Glutamatergic neuron (in vitro differentiated cells): Measurements from ENCODE around the gene OR14I1. TPM values are rescaled to one million over a fixed set of nuclear protein-coding genes. Genes with fewer than 3 reads are reported as not detected.

Experiments used
- DNase-seq: peaks from one replicate; pipeline ENCODE4 v3.0.0; 2022
- H3K27ac Mint-ChIP-seq: one replicate; pipeline ENCODE4 v1.8.0; 2020; ENCODE audit warnings: mild to moderate bottlenecking, mixed read lengths, inconsistent platforms; ENCODE audit not compliant: unreplicated experiment
- H3K27me3 Mint-ChIP-seq: one replicate; pipeline ENCODE4 v1.8.0; 2020; ENCODE audit warnings: mild to moderate bottlenecking, moderate library complexity, mixed read lengths, inconsistent platforms; ENCODE audit not compliant: unreplicated experiment
- H3K36me3 Mint-ChIP-seq: one replicate; pipeline ENCODE4 v1.8.0; 2020; ENCODE audit warnings: mild to moderate bottlenecking, mixed read lengths, inconsistent platforms; ENCODE audit not compliant: unreplicated experiment
- H3K4me1 Mint-ChIP-seq: one replicate; pipeline ENCODE4 v1.8.0; 2020; ENCODE audit warnings: mild to moderate bottlenecking, low read depth, mixed read lengths, inconsistent platforms; ENCODE audit not compliant: unreplicated experiment
- H3K4me3 Mint-ChIP-seq: one replicate; pipeline ENCODE4 v1.8.0; 2020; ENCODE audit warnings: mild to moderate bottlenecking, mixed read lengths, inconsistent platforms; ENCODE audit not compliant: unreplicated experiment
- H3K9me3 Mint-ChIP-seq: one replicate; pipeline ENCODE4 v1.8.0; 2020; ENCODE audit warnings: mild to moderate bottlenecking, moderate library complexity, mixed read lengths, inconsistent platforms; ENCODE audit not compliant: unreplicated experiment
- total RNA-seq: library from RNA; stranded (reverse); fragmentation: NEBNext Ultra II Directional; extraction: Animal tissue kit (Norgen Biotek cat#: 25700); gene quantifications from one replicate; pipeline ENCODE4 v1.2.1, GENCODE V29; 2021; ENCODE audit not compliant: unreplicated experiment
- TF ChIP-seq, protein P1 (sequence below): fragments of 200-600 bp; sonication (generic); IDR thresholded peaks from one replicate; pipeline ENCODE4 v1.5.0; 2021; ENCODE audit not compliant: partially characterized antibody, unreplicated experiment

OR14I1 gene
- total RNA-seq, 1 donor from 2014 or later = not detected

- no peaks in the 10 kb centered on the region for H3K4me1 Mint-ChIP-seq
- H3K27me3 Mint-ChIP-seq = peaks cover 6% of the 10 kb centered on the region
- DNase-seq = no peak
- peaks cover 13% of the 10 kb centered on the region for H3K9me3 Mint-ChIP-seq
- H3K4me3 Mint-ChIP-seq = no peak overlapping the region
- H3K36me3 Mint-ChIP-seq = peaks cover 7% of the 10 kb centered on the region
- H3K27ac Mint-ChIP-seq = no peak overlapping the region
- TF ChIP-seq, protein P1, sequence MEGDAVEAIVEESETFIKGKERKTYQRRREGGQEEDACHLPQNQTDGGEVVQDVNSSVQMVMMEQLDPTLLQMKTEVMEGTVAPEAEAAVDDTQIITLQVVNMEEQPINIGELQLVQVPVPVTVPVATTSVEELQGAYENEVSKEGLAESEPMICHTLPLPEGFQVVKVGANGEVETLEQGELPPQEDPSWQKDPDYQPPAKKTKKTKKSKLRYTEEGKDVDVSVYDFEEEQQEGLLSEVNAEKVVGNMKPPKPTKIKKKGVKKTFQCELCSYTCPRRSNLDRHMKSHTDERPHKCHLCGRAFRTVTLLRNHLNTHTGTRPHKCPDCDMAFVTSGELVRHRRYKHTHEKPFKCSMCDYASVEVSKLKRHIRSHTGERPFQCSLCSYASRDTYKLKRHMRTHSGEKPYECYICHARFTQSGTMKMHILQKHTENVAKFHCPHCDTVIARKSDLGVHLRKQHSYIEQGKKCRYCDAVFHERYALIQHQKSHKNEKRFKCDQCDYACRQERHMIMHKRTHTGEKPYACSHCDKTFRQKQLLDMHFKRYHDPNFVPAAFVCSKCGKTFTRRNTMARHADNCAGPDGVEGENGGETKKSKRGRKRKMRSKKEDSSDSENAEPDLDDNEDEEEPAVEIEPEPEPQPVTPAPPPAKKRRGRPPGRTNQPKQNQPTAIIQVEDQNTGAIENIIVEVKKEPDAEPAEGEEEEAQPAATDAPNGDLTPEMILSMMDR = no peak
Observed at GRCh38 chr1:248699099-248699498, 3.5 kb downstream of the OR14I1 start.

DNA sequence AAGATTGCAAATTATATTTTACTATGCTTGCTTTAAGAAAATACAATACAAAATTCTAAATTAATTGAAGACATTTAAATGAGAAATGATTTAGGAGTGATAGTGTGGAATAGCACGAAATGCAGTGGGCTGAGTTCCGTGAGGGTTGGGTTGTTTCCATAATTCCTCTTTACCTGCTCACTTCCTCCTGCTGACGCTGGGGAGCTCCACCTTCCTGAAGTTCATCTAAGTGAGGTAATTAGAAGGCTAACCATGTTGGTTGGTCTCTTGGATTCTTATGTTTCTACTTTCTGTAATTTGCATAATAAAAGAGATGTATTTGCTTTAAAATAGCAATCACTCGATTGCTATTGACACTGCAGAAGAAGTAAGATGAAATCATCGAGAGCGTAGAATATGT, 4.7 kb downstream of the OR14I1 start:
- no peaks in the 10 kb centered on the region for H3K4me1 Mint-ChIP-seq
- H3K9me3 Mint-ChIP-seq = peaks cover 17% of the 10 kb centered on the region
- H3K36me3 Mint-ChIP-seq = peaks cover 7% of the 10 kb centered on the region
- no peak overlapping the region for H3K27ac Mint-ChIP-seq
- no peak for DNase-seq
- no peak overlapping the region for H3K4me3 Mint-ChIP-seq
- TF ChIP-seq, protein P1 = no peak
- H3K27me3 Mint-ChIP-seq = peaks cover 9% of the 10 kb centered on the region

DNA sequence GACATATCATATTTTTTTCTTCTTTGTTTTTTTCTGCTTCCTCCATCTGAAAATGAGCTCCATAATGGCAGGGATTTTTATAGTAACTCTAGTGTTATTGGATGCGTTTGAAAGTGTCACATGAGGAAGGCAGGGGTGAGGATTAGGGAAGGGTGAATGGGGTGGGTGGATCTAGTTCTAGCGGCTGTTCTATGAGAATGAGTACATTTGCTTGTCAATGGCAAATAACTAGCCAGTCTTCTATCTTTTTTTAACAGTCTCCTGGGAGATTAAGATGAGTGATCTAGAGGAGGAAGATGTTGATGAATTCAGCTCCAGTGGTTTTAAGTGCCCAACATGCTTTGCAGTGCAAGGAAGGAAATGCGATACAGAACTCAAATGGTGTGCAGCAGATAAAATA, 5.8 kb downstream of the OR14I1 start:
- H3K27me3 Mint-ChIP-seq = peaks cover 11% of the 10 kb centered on the region
- peaks cover 12% of the 10 kb centered on the region for H3K36me3 Mint-ChIP-seq
- H3K4me3 Mint-ChIP-seq = no peak overlapping the region
- H3K4me1 Mint-ChIP-seq = no peaks in the 10 kb centered on the region
- no peak for DNase-seq
- peaks cover 21% of the 10 kb centered on the region for H3K9me3 Mint-ChIP-seq
- H3K27ac Mint-ChIP-seq = no peak overlapping the region
- TF ChIP-seq, protein P1 = no peak

- Mint-ChIP-seq H3K9me3 (peaks cover 22% of the 10 kb centered on the region), H3K27me3 (peaks cover 11% of the 10 kb centered on the region), H3K36me3 (peaks cover 12% of the 10 kb centered on the region), H3K27ac (no peak overlapping the region), H3K4me3 (no peak overlapping the region), H3K4me1 (no peaks in the 10 kb centered on the region)
- no peak for DNase-seq
- TF ChIP-seq, protein P1 = no peak
Observed at GRCh38 chr1:248696261-248696660, 6.3 kb downstream of the OR14I1 start.

DNA sequence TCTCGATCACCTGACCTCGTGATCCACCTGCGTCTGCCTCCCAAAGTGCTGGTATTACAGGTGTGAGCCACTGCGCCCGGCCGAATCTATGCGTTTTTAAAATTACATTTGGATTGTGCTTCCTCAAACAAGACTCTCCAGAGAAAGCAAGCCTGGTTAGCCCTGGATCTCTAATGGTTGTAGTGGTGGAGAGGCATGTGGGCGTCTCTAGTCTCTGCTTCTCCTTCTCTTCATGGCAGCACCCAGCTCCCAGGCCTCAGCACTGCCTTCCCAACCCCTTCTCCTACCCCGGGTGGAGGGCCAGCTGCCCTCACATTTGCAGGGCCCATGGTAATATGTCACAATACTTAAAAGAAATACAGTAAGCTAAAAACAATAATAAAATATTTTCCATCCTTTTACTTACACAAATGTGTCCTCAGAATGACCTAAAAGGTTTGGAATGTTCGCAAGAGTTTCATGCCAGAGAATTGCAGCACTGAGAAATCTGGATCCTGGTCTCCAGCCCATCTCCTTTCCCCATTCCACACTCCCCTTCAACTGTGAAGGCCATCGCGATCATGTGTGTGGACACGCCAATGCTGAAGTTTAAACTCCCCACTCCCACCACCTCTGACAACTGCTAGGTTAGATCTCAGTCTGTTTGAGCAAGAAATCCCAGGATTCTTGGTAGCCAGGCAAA, 7.0 kb downstream of the OR14I1 start:
- peaks cover 27% of the 10 kb centered on the region for H3K9me3 Mint-ChIP-seq

More for the DNA sequence above, 7.0 kb downstream of the OR14I1 start:
- Mint-ChIP-seq H3K36me3 (peaks cover 12% of the 10 kb centered on the region), H3K27ac (no peak overlapping the region), H3K4me1 (no peaks in the 10 kb centered on the region), H3K27me3 (peaks cover 11% of the 10 kb centered on the region), H3K4me3 (no peak overlapping the region)
- TF ChIP-seq, protein P1 = no peak
- DNase-seq = no peak
